DOHH2 (cell line): ENCODE measurements around the gene PEX5L.
"Not testable (repeated sequence)": the region's sequence is repeated elsewhere in the genome, so short reads cannot be mapped to it uniquely, and the experiment has no call there.

Source experiments
- H3F3A ChIP-seq: fragments of 200-600 bp; sonication (generic), shearing (Covaris generic); 2 replicates; pipeline ENCODE4 v1.6.0; 2016; ENCODE audit warnings: antibody characterized with exemption, mild to moderate bottlenecking; ENCODE audit not compliant: control insufficient read depth, insufficient read depth
- H3K27ac ChIP-seq: fragments of 200-600 bp; sonication (generic); 2 replicates; pipeline ENCODE4 v1.5.1; 2014; ENCODE audit warnings: low read depth, mild to moderate bottlenecking, low read length, moderate library complexity
- H3K27me3 ChIP-seq: fragments of 200-600 bp; sonication (generic); 2 replicates; pipeline ENCODE4 v1.6.1; 2014; ENCODE audit warnings: mild to moderate bottlenecking, low read length, mixed read lengths; ENCODE audit not compliant: control insufficient read depth
- H3K36me3 ChIP-seq: fragments of 200-600 bp; sonication (generic); 2 replicates; pipeline ENCODE4 v1.6.1; 2014; ENCODE audit warnings: mild to moderate bottlenecking, low read length, moderate library complexity, mixed read lengths; ENCODE audit not compliant: control insufficient read depth
- H3K4me1 ChIP-seq: fragments of 200-600 bp; sonication (generic); 2 replicates; pipeline ENCODE4 v1.6.1; 2014; ENCODE audit warnings: mild to moderate bottlenecking, low read length, mixed read lengths; ENCODE audit not compliant: control insufficient read depth
- H3K4me2 ChIP-seq: fragments of 200-600 bp; sonication (generic); 2 replicates; pipeline ENCODE4 v1.6.0; 2014; ENCODE audit warnings: mild to moderate bottlenecking, low read length, moderate library complexity
- H3K4me3 ChIP-seq: fragments of 200-600 bp; sonication (generic); 2 replicates; pipeline ENCODE4 v1.5.1; 2014; ENCODE audit warnings: mild to moderate bottlenecking, low read length, mixed read lengths
- H3K79me2 ChIP-seq: fragments of 200-600 bp; sonication (generic); 2 replicates; pipeline ENCODE4 v1.6.1; 2014; ENCODE audit warnings: mild to moderate bottlenecking, low read length, mixed read lengths; ENCODE audit not compliant: control insufficient read depth
- H3K9me2 ChIP-seq: fragments of 200-600 bp; sonication (generic); replicated peaks from 2 replicates; pipeline ENCODE4 v1.6.1; 2014; ENCODE audit warnings: mild to moderate bottlenecking, low read length, mixed read lengths; ENCODE audit not compliant: control insufficient read depth
- H3K9me3 ChIP-seq: fragments of 200-600 bp; sonication (generic); 2 replicates; pipeline ENCODE4 v1.6.1; 2014; ENCODE audit warnings: antibody characterized with exemption, low read length, mixed read lengths; ENCODE audit not compliant: control insufficient read depth, insufficient read depth
- H4K20me1 ChIP-seq: fragments of 200-600 bp; sonication (generic); 2 replicates; pipeline ENCODE4 v1.6.0; 2014; ENCODE audit warnings: low read depth, mild to moderate bottlenecking, antibody characterized with exemption, low read length, moderate library complexity; ENCODE audit not compliant: control insufficient read depth, insufficient read depth
- EZH2phosphoT487 ChIP-seq: fragments of 200-600 bp; sonication (generic); IDR thresholded peaks from 2 replicates; pipeline ENCODE4 v1.6.1; 2017; ENCODE audit warnings: borderline replicate concordance, mild to moderate bottlenecking, antibody characterized with exemption, low read length, moderate library complexity, mixed read lengths
- TF ChIP-seq, protein P1 (sequence below): fragments of 200-600 bp; sonication (generic); IDR thresholded peaks from one replicate; pipeline ENCODE4 v1.5.1; 2014; ENCODE audit warnings: antibody characterized with exemption, mild to moderate bottlenecking, low read depth, low read length; ENCODE audit not compliant: poor library complexity, severe bottlenecking

PEX5L gene

DNA sequence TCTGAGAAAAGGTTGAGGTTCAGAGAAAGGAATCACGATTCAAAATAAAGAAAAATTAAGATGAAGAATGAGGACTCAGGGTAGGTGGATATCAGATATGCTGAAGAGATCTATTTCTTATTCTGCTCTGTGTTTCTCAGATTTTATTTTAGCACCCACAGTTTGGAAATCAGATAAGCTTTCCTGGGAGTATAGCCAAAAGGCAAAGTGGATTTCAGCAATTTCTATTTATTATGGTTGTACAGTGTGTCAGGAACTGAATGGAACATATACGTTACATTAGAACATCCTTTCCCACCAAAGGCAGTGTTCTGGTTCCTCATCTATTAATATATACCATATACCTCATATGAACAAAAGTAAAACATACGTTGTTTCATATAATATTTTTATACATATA lies 18.9 kb downstream of the PEX5L start:
- Histone ChIP-seq H3K27me3 (peaks cover 3% of the 10 kb centered on the region; the same call in 1 of the 2 replicates), H3F3A (no peaks in the 10 kb centered on the region), H3K36me3 (no peaks in the 10 kb centered on the region), H3K79me2 (no peaks in the 10 kb centered on the region), H3K9me2 (no peaks in the 10 kb centered on the region), H3K4me1 (no peaks in the 10 kb centered on the region), H3K4me2 (no peak overlapping the region), H3K4me3 (no peak overlapping the region), H3K27ac (no peak overlapping the region), H4K20me1 (no peaks in the 10 kb centered on the region), H3K9me3 (no peaks in the 10 kb centered on the region)
- no peak for TF ChIP-seq EZH2phosphoT487
- TF ChIP-seq, protein P1, sequence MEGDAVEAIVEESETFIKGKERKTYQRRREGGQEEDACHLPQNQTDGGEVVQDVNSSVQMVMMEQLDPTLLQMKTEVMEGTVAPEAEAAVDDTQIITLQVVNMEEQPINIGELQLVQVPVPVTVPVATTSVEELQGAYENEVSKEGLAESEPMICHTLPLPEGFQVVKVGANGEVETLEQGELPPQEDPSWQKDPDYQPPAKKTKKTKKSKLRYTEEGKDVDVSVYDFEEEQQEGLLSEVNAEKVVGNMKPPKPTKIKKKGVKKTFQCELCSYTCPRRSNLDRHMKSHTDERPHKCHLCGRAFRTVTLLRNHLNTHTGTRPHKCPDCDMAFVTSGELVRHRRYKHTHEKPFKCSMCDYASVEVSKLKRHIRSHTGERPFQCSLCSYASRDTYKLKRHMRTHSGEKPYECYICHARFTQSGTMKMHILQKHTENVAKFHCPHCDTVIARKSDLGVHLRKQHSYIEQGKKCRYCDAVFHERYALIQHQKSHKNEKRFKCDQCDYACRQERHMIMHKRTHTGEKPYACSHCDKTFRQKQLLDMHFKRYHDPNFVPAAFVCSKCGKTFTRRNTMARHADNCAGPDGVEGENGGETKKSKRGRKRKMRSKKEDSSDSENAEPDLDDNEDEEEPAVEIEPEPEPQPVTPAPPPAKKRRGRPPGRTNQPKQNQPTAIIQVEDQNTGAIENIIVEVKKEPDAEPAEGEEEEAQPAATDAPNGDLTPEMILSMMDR: no peak

DNA sequence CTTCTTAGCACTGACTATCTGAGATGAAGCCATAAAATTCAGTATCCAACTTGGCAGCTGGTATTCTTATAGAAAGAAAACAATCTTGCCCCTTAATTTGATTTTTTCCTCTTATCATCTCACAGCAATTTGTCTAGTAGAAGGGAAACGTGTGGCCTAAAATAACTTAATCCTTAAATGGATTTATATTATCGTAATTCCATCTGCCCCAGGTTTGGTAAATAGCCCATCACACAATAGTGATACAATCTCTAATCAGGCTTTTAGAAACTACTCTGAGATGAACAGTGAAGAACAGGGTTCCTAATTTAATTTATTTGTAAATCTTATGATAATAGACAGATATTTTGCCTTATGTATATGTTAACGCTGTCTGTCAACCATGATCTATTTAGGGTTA lies 24.8 kb downstream of the PEX5L start:
- no peaks in the 10 kb centered on the region for H3K9me2 ChIP-seq
- no peak overlapping the region for H3K27ac ChIP-seq
- no peak overlapping the region for H3K4me3 ChIP-seq
- peaks cover 9% of the 10 kb centered on the region; the same call in 1 of the 2 replicates for H3K9me3 ChIP-seq
- no peaks in the 10 kb centered on the region for H4K20me1 ChIP-seq
- no peaks in the 10 kb centered on the region for H3F3A ChIP-seq
- TF ChIP-seq, protein P1: no peak
- no peak for TF ChIP-seq EZH2phosphoT487
- H3K79me2 ChIP-seq: no peaks in the 10 kb centered on the region
- H3K36me3 ChIP-seq: no peaks in the 10 kb centered on the region
- H3K4me1 ChIP-seq: no peaks in the 10 kb centered on the region
- no peaks in the 10 kb centered on the region for H3K27me3 ChIP-seq
- no peak overlapping the region for H3K4me2 ChIP-seq

GRCh38 chr3:180008318-180008717 lies 28.4 kb downstream of the PEX5L start:
- H3K27ac ChIP-seq, H3F3A ChIP-seq, H3K4me1 ChIP-seq, H3K4me3 ChIP-seq, H3K79me2 ChIP-seq, H3K4me2 ChIP-seq, H3K27me3 ChIP-seq, H3K9me3 ChIP-seq, H4K20me1 ChIP-seq, H3K9me2 ChIP-seq, H3K36me3 ChIP-seq: not testable (repeated sequence)

DNA sequence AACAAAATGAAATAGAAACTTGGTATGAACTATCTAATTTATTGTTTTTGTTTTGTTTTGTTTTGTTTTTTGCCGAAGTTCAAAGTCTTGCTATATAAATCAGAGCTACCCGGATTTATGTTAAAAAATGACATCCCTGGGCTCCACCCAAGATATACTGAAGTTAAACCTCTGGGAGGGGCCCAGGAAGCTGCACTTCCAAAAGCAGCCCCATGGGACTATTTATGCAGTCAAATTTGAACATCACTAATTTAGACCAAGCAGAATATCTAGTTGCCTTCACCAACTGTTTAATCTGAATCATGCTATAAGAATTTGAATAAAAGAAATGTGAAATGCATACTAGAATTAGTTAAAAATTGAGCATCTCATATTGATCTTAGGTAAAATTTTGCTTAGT lies 32.2 kb downstream of the PEX5L start:
- TF ChIP-seq EZH2phosphoT487: no peak
- TF ChIP-seq, protein P1: no peak
- no peak overlapping the region for H3K4me3 ChIP-seq
- no peak overlapping the region for H3K27ac ChIP-seq
- no peaks in the 10 kb centered on the region for H3K36me3 ChIP-seq
- no peaks in the 10 kb centered on the region for H3K79me2 ChIP-seq
- no peaks in the 10 kb centered on the region for H3K27me3 ChIP-seq
- no peak overlapping the region for H3K4me2 ChIP-seq
- no peaks in the 10 kb centered on the region for H3K9me2 ChIP-seq
- H3K9me3 ChIP-seq: peaks cover 9% of the 10 kb centered on the region; the same call in 1 of the 2 replicates
- no peaks in the 10 kb centered on the region for H3F3A ChIP-seq
- no peaks in the 10 kb centered on the region for H3K4me1 ChIP-seq
- H4K20me1 ChIP-seq: no peaks in the 10 kb centered on the region
